ENCODE data around the gene MIOX. TPM values are rescaled to one million over a fixed set of nuclear protein-coding genes. Genes with fewer than 3 reads are reported as not detected.

MIOX gene
- 0.25 TPM in 1 of 2 replicates, not detected in the other for total RNA-seq

DNA sequence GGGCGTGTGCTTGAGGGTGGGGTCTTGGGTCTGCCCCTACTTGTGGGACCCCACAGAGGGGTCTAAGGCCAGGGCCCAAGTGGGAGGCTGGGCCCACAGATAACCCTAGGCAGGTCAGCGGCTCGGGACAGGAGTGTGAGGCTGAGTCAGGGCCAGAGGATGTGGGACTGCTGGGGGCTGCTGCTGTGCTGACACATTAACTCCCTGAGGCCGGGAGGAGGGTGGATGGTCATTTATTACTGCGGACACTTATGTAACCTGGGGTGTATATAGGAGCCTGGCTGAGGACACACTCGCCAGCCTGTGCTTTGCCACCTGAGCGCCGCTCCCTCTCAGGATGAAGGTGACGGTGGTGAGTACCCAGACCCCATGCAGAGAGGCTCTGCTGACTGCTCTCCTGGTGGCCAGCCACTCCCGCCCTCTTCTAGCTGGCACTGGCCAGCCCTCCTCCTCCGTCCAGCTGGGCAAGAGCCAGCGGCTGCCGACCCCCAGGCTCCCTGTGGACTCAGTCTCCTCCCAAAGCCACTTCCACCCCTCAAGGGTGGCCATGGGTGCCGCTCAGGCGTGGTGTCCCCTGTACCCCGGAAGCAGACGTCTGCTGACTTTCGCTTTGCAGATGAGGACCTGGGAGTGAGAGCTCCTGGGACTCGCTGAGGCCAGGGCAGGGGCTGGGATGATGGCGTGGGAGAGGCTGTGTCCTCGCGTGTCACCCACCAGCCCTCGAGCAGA lies at the start of gene MIOX:
Gene MIOX, plus strand, starts transcription at position 299 of the 729 bp plus-strand sequence. Its CDS starts 39 bp downstream, at position 338.
- no peak for DNase-seq (ENCODE audit: low spot score)
- peaks cover 1% of the 10 kb centered on the region for H3K27me3 Mint-ChIP-seq (ENCODE audit: low read depth)
- no peak within 1 kb of the TSS for H3K27ac Mint-ChIP-seq
- intact Hi-C loops (cut with micrococcal nuclease) = no loop called here
- peaks cover 8% of the 10 kb centered on the region for H3K4me1 Mint-ChIP-seq (ENCODE audit: low read depth)
- no peaks in the 10 kb centered on the region for H3K36me3 Mint-ChIP-seq (ENCODE audit: low read depth)
- H3K9me3 Mint-ChIP-seq = no peaks in the 10 kb centered on the region
- H3K4me3 Mint-ChIP-seq (ENCODE audit: low read depth) = no peak within 1 kb of the TSS

DNA sequence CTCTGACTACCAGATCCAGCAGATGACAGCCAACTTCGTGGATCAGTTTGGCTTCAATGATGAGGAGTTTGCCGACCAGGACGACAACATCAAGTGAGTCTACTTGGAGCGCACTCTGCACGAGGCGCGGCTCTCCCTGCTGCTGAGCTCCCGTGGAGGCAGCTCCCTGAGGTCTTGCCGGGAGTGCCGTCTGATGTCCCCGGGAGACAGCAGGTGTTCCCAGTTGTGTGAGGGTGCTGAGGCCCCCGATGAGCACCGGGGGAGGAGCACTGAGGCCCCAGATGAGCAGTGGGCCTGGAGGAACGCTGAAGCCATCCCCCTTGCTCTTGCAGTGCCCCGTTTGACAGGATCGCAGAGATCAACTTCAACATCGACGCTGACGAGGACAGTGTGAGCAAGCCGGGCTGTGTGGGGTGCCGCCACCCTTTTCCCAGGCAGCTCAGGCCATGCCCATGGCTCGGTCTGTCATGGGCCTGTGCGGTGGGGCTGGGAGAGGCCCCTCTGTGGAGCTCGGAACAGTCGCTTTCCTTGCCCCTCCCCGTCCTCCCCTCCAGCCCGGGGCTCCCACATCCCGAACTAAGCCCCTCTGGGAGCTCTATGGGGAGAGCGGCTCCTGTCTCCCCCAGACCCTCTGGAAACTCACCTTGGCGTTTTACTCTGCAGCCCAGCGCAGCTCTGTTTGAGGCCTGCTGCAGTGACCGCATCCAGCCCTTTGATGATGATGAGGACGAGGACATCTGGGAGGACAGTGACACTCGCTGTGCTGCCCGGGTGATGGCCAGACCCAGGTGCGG lies 49.0 kb upstream of the MIOX start:
- Mint-ChIP-seq H3K27me3 (ENCODE audit: low read depth) (no peaks in the 10 kb centered on the region), H3K4me3 (ENCODE audit: low read depth) (no peak overlapping the region), H3K36me3 (ENCODE audit: low read depth) (peaks cover 16% of the 10 kb centered on the region), H3K4me1 (ENCODE audit: low read depth) (no peaks in the 10 kb centered on the region), H3K27ac (no peak overlapping the region), H3K9me3 (no peaks in the 10 kb centered on the region)
- DNase-seq (ENCODE audit: low spot score) = no peak
- intact Hi-C loops (cut with micrococcal nuclease) = no loop called here

GRCh38 chr22:50438305-50439275 lies 48.1 kb upstream of the MIOX start:
- H3K36me3 Mint-ChIP-seq (ENCODE audit: low read depth) = peaks cover 20% of the 10 kb centered on the region
- H3K9me3 Mint-ChIP-seq = no peaks in the 10 kb centered on the region
- DNase-seq (ENCODE audit: low spot score) = no peak
- no peaks in the 10 kb centered on the region for H3K27me3 Mint-ChIP-seq (ENCODE audit: low read depth)
- H3K27ac Mint-ChIP-seq = no peak overlapping the region
- H3K4me1 Mint-ChIP-seq (ENCODE audit: low read depth) = no peaks in the 10 kb centered on the region
- no peak overlapping the region for H3K4me3 Mint-ChIP-seq (ENCODE audit: low read depth)
- intact Hi-C loops (cut with micrococcal nuclease) = no loop called here

GRCh38 chr22:50439314-50439870 lies 47.3 kb upstream of the MIOX start:
- Mint-ChIP-seq H3K9me3 (no peaks in the 10 kb centered on the region), H3K36me3 (ENCODE audit: low read depth) (peaks cover 20% of the 10 kb centered on the region), H3K4me3 (ENCODE audit: low read depth) (no peak overlapping the region), H3K27ac (no peak overlapping the region), H3K4me1 (ENCODE audit: low read depth) (no peaks in the 10 kb centered on the region), H3K27me3 (ENCODE audit: low read depth) (no peaks in the 10 kb centered on the region)
- no peak for DNase-seq (ENCODE audit: low spot score)
- intact Hi-C loops (cut with micrococcal nuclease) = no loop called here

DNA sequence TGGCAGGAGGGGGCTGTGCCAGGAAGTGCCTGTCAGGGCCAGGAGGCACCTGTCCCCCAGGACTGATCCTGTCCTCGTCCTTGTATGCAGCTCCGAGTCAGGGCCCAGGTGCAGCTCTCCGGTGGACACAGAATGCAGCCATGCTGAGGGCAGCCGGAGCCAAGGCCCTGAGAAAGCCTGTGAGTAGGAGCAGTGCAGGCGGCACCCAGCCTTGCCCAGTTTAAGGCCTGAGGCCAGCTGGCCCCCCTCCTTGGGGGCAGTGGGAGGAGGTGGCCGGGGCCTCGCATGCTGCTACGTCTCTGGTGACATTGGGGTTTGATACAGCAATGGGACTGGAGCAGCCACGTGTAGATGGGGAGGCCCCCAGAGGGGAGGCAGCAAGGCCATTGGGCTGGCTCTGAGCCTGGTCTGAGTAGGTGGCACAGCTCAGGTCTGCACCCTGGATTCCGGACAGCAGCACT lies 46.8 kb upstream of the MIOX start:
- Mint-ChIP-seq H3K27me3 (ENCODE audit: low read depth) (no peaks in the 10 kb centered on the region), H3K36me3 (ENCODE audit: low read depth) (peaks cover 20% of the 10 kb centered on the region), H3K9me3 (no peaks in the 10 kb centered on the region), H3K4me1 (ENCODE audit: low read depth) (no peaks in the 10 kb centered on the region), H3K4me3 (ENCODE audit: low read depth) (no peak overlapping the region), H3K27ac (no peak overlapping the region)
- DNase-seq (ENCODE audit: low spot score) = no peak
- intact Hi-C loops (cut with micrococcal nuclease) = no loop called here

DNA sequence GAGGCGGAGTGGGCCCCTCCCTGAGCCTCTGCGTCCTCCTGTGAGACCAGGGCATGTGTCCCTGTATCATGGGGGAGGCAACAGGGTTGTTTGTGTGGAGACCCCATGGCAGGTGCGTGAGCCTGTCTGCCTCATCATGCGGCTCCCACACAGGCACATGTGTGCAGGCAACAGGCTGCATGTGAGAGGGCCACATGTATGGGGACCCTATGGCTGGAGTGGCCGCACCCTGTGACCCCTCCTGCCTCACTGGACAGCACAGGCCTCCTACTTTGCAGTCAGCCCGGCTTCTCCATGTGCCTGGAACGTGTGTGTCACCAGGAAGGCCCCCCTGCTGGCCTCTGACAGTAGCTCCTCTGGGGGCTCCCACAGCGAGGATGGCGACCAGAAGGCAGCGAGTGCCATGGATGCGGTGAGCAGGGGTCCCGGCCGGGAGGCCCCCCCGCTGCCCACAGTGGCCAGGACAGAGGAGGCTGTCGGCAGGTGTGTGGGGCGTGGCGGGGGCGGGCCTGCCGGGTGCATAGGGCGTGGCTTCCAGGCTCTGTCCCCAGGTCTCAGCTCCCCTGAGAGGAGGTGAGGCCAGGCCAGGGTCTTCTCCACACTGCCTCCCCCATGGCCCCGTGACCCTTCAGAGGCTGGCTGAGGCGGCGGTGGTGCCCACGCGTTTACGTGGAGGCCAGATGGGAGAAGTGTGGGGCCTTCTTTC lies 46.0 kb upstream of the MIOX start:
- no peaks in the 10 kb centered on the region for H3K27me3 Mint-ChIP-seq (ENCODE audit: low read depth)
- no peaks in the 10 kb centered on the region for H3K4me1 Mint-ChIP-seq (ENCODE audit: low read depth)
- no peaks in the 10 kb centered on the region for H3K9me3 Mint-ChIP-seq
- DNase-seq (ENCODE audit: low spot score) = no peak
- peaks cover 18% of the 10 kb centered on the region for H3K36me3 Mint-ChIP-seq (ENCODE audit: low read depth)
- intact Hi-C loops (cut with micrococcal nuclease) = no loop called here
- no peak overlapping the region for H3K27ac Mint-ChIP-seq
- H3K4me3 Mint-ChIP-seq (ENCODE audit: low read depth) = no peak overlapping the region

DNA sequence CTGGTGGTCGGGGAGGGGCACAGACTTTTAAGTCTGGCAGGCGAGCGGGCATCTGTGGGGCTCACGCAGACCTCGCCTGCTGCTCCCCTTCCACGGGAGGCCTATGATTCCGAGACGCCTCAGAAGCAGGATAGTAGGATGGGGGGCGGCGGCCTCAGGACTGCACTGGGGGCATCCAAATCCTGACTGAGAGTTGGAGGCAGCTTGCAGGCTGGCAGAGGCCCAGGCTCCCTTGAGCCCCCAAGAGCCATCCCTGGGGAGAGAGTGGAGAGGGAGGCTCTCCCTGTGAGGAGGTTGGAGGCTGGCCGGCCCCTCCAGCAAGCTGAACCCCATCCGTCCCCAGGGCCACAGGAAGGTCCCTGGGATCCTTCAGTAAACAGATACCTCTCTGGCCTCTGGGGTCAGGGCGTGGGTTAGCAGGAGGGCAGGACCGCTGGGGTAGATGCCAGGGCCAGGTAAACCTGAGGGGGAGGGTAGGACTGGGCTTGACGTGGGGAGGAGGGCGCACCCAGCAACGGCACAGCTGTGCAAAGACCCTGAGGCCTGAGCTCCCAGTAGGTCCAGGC lies 45.1 kb upstream of the MIOX start:
- Mint-ChIP-seq H3K27me3 (ENCODE audit: low read depth) (no peaks in the 10 kb centered on the region), H3K27ac (no peak overlapping the region), H3K36me3 (ENCODE audit: low read depth) (peaks cover 21% of the 10 kb centered on the region), H3K4me1 (ENCODE audit: low read depth) (no peaks in the 10 kb centered on the region), H3K4me3 (ENCODE audit: low read depth) (no peak overlapping the region), H3K9me3 (no peaks in the 10 kb centered on the region)
- no peak for DNase-seq (ENCODE audit: low spot score)
- intact Hi-C loops (cut with micrococcal nuclease) = no loop called here

DNA sequence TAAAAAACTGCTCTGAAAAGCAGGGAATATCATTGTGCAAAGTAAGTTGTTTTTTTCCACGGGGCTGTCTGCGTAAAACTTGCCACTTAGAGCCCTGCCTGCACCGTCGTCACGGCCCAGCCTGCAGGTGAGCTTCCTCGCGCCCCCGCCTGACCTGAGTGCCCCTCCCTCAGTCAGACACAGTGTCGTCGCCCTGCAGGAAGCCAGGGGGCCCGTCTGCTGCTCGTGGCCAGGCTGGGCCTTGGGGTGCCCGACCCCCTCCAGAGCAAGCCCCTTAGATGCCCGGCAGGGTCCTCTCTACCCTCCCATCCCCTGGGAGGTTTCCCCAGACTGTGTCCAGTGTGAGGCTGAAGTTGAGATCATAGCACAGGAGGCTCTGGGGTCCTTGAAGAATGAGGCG lies 43.5 kb upstream of the MIOX start:
- no peak for DNase-seq (ENCODE audit: low spot score)
- H3K4me1 Mint-ChIP-seq (ENCODE audit: low read depth) = no peaks in the 10 kb centered on the region
- intact Hi-C loops (cut with micrococcal nuclease) = no loop called here
- no peak overlapping the region for H3K27ac Mint-ChIP-seq
- no peaks in the 10 kb centered on the region for H3K9me3 Mint-ChIP-seq
- peaks cover 21% of the 10 kb centered on the region for H3K36me3 Mint-ChIP-seq (ENCODE audit: low read depth)
- no peaks in the 10 kb centered on the region for H3K27me3 Mint-ChIP-seq (ENCODE audit: low read depth)
- H3K4me3 Mint-ChIP-seq (ENCODE audit: low read depth) = no peak overlapping the region

DNA sequence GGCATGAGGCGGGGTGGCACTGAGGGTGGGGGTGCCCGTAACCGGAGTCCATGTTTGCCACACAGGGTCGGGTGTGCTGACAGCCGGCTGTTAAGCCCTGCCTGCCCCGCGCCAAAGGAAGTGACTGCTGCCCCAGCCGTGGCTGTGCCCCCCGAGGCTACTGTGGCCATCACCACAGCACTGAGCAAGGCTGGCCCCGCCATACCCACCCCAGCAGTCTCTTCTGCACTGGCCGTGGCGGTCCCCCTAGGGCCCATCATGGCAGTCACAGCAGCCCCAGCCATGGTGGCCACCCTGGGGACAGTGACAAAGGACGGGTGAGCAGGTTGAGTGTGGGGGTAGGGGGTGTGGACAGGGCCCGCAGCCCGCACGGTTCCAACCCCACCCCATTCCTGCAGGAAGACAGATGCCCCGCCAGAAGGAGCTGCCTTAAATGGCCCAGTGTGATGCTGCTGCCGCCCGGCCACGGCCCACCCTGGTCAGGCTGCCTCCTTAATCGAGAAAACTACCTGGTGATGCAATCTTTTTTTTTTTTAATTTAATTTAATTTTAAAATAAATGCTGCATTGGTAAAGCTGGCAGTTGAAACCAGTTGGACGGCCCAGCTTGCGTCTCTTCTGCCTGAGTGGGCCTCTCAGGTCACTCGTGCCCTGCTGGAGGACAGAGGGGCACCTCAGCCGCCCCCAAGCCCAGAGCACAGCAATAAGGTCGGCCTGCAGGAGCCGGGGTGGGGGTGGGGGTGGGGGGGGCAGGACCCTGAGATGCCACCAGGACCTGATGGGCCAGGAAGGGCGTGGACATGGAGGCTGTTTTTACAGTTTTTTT lies 42.6 kb upstream of the MIOX start:
- Mint-ChIP-seq H3K27ac (no peak overlapping the region), H3K27me3 (ENCODE audit: low read depth) (no peaks in the 10 kb centered on the region), H3K4me3 (ENCODE audit: low read depth) (no peak overlapping the region), H3K36me3 (ENCODE audit: low read depth) (peaks cover 26% of the 10 kb centered on the region), H3K4me1 (ENCODE audit: low read depth) (no peaks in the 10 kb centered on the region), H3K9me3 (no peaks in the 10 kb centered on the region)
- intact Hi-C loops (cut with micrococcal nuclease) = no loop called here
- DNase-seq (ENCODE audit: low spot score) = no peak

DNA sequence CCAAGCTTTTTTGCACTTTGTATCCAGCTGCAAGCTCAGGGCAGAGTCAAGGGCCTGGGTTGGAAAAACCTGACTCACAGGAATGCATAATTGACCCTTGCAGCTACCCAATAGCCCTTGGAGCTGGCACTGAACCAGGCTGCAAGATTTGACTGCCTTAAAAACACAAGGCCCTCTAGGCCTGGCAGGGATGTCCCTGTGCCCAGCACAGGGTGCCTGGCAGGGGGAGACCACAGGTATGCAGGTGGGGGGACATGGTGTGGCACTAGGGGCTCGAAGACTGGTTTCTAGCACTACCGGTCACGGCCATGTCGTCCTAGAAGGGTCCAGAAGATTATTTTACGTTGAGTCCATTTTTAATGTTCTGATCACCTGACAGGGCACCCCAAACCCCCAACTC lies 42.0 kb upstream of the MIOX start:
- H3K27ac Mint-ChIP-seq = no peak overlapping the region
- H3K36me3 Mint-ChIP-seq (ENCODE audit: low read depth) = peaks cover 33% of the 10 kb centered on the region
- DNase-seq (ENCODE audit: low spot score) = no peak
- no peaks in the 10 kb centered on the region for H3K9me3 Mint-ChIP-seq
- H3K27me3 Mint-ChIP-seq (ENCODE audit: low read depth) = no peaks in the 10 kb centered on the region
- intact Hi-C loops (cut with micrococcal nuclease) = no loop called here
- no peak overlapping the region for H3K4me3 Mint-ChIP-seq (ENCODE audit: low read depth)
- no peaks in the 10 kb centered on the region for H3K4me1 Mint-ChIP-seq (ENCODE audit: low read depth)

Measured in activated T-helper 2 cell treated with anti-CD3 and anti-CD28 coated beads, Interferon-gamma antibody, Interleukin-2, Interleukin-4, amounts not matched to agents 10 μg/mL and 5 μg/mL and 100 μg/mL, durations not matched to agents 14 hours and 24 hours and 36 hours (primary cell).